CD4-positive, alpha-beta T cell treated with Interleukin-12 subunit alpha and Interleukin-12 subunit beta, for 1 hour (primary cell): ENCODE results near the gene CFAP68.
A peak's percentile ranks its signal among the peaks of the same experiment; 100 is the strongest.

Source experiments
- DNase-seq: peaks from one replicate; pipeline ENCODE4 v3.0.0-alpha.2; 2020

The CFAP68 gene

DNA sequence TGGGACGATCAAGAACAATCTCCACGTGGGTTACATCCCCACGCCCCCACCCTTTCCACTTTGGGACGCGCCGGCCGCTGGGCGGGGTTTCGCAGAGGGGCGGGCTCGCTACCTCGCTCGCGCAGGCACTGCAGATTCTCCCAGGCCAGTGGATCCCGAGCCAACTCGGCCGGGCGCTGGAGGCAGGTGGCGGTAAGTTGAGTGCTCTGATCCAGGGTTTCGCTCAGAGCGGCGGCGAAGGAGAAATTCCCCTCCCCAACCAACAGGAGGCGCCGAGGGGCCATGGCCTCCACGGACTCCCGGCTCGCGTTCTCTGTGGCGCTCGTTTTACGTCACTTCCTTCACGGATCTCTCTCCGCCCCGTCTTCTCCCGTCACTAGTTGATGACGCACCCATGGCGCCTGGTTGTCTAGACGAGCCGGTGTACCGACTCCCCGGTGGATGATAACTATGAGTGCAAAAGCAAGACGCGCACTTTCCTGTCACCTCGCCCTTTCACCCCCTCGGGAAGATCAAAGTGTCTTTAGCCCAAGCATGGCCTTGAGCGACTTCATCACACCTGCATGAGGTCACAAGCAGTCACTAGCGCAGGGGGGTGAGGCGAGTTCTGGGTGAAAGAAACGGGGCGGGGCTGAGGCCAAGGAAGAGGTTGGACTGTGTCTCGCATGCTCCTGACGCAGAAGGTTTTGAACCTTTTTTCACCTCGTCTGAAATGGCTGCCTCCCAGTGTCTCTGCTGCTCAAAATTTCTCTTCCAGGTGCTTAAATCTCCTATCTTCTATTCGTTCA lies at the start of gene CFAP68, which contains the start of gene FDXACB1:
TSS of gene CFAP68 (plus strand) at position 693 of the 788 bp plus-strand sequence. CDS start at position 713, 20 bp downstream.
TSS of gene FDXACB1 (minus strand) at position 317 of the 788 bp plus-strand sequence. CDS start at position 284, 33 bp downstream.
- peak; percentile 96 for DNase-seq

DNA sequence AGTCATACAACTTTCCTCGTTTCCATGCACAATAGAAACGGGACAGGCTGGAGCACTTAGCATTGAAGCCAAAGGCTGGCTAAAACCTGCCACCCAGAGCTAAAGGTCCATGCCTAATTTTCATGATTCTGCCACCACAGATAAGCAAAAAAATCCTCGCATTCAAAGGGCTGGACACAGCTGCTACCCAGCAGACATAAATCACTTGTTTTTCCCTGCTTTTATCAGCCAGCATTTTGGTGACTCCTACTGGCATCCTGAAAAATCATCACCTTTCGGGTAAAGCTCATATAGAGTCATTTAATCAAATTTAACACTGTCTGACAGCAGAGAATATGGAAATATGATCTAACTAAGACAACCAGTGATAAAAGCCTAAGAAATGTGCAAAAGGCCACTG lies 45.8 kb upstream of the CFAP68 start:
- no peak for DNase-seq

GRCh38 chr11:111834432-111835163 lies 44.7 kb upstream of the CFAP68 start:
- DNase-seq: no peak

DNA sequence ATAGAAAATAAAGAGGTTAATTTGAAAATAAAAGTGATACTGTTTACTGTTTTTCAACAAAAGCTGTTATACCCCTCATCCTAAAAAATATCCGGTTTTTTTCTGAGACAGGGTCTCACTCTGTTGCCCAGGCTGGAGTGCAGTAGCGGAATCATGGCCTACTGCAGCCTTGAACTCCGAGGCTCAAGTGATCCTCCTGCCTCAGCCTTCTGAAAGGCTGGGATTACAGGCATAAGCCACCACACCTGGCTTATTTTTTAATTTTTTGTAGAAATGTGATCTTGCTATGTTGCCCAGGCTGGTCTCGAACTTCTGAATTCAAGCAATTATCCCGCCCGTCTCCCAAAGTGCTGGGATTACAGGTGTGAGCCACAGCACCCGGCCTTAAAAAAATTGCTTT lies 43.7 kb upstream of the CFAP68 start:
- no peak for DNase-seq

DNA sequence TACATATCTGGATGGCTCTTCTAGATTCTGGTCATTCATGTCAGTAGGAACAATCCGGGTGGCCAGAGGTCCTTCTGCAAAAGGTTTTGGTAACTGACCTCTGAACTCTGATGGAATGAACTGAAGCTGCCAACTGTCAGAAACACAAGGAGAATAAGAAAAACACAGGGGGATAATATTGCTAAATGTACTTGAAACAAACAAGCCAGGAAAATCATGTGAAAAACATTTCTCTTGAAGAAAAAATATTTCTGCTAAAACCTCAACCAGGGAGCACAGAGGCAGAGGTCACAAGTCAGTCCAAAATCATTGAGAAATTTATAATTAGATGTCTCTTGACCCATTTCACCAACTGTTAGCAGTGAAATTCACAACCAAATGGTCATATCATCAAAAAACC lies 43.2 kb upstream of the CFAP68 start:
- DNase-seq: no peak

DNA sequence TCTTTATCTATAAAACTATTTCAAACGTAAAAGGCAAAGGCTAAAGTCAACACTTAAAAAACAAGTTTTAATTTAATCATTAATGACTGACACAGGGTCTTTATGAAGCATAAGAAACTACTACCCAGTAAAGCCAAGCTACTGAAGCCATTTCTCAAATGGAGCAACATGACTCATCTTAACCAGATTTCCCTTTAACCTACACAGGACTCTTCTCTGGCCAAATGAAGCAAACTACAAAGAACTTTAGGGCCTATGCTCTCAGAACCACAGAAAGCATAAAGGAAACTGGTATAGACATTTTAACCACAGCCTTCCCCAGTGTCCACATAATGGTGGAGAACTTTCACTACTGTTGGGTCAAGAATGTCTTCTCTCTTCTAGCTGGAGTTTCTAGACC lies 42.6 kb upstream of the CFAP68 start:
- DNase-seq: no peak

- DNase-seq: no peak
These were observed 41.9 kb upstream of the CFAP68 start for GRCh38 chr11:111837366-111837891.

DNA sequence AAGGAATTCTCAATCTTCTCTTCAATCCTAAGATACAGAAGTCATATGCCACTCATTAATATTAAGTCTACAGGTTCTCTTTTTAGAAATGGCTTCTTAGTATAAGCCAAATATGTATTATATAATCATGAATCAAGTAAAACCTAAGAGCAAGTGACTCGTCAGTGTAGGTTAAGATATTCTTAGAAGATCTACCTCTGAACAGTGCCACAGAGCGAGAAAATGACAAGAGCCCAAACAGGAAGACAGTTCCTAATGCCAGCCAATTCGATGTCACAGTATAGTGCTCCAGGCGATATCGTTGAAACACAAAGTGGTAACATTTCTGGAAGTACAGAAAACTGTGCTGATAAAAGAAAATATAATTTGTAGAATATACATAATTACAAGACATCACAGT lies 41.3 kb upstream of the CFAP68 start:
- no peak for DNase-seq

GRCh38 chr11:111840143-111840542 lies 39.2 kb upstream of the CFAP68 start:
- DNase-seq: no peak

GRCh38 chr11:111841370-111842053 lies 37.8 kb upstream of the CFAP68 start:
- DNase-seq: peak; percentile 80

DNA sequence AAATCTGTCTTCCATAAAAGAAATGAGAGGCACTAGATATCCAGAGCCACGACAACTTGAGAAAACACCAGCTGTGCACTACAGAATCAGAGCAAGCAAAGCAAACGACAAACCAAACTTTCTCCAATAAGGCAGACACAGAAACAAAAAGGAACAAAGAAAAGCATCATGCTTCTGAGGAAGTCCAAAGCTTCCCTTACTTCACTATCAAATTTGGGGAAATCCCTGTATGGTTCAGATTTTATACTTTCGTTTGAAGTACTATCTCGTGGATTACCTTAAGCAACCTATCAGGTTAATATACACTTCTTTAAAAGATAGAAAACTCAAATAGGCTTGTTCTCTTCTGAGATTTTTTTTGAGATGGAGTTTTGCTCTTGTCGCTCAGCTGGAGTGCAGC lies 35.7 kb upstream of the CFAP68 start:
- DNase-seq: no peak

DNA sequence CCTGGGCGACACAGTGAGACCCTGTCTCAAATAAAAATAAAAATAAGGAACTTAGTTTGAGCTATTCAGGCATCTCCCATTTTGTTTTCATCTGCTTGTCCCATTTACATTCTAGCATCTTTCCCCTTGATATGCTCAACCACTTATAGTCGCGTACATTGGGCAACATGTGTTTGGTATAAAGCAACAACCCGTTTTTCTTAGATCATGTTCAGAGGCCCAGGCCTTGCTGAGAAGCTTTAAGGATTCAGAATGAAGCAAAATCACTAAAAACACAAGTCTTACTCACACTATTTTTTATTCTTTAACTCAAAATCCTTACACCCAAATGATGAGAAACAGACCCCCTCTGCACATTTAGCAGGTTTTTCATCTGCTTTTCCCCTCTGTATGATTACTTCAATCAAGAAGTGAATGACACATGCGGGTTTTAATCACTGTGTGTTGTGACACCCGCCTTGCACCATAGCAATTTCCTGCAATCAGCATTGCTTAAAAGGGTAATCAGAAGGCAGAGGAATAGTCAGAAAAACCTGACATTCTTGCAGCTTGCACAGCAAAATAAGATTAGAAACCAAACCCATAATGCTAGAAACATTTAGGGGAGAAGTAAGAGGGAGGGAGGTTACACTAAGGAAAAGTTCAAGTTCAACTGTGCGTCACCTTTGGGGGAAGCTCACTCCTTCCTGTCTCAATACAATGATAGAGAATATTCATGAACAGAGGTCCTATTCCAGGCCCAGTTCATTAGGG lies 33.9 kb upstream of the CFAP68 start:
- DNase-seq: no peak

GRCh38 chr11:111846063-111846462 lies 33.3 kb upstream of the CFAP68 start:
- DNase-seq: no peak

DNA sequence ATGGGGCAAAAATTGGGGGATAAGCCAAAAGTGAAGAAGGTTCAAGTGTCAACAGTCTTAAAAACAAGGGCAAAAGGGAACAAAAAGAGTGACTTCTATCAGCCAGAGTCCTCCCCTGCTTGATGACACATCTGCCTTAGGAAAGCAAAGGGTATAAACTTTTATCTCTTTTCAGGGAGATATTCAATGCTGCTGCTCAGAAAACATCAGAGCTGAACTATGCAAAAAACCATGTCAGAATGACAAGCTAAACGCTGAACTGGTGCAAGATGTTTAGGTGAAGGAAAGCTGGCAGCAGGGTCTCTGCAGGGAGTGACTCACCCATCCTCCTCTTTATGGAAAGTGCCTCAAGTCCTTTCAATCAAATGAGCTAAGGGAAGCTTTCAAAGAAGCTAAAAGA lies 32.7 kb upstream of the CFAP68 start:
- no peak for DNase-seq

DNA sequence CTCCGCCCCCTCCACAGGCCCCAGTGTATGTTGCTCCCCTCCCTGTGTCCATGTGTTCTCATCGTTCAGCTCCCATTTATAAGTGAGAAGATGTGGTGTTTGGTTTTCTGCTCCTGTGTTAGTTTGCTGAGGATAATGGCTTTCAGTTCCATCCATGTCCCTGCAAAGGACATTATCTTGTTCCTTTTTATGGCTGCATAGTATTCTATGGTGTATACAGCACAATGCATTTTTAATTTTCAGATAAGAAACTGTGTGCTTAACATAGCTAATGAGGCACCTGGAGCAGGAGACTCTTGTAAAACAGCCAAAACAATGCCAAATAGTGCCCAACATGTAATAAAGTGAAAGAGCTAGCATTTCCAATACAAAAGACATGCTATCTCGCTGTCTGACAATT lies 29.7 kb upstream of the CFAP68 start:
- DNase-seq: no peak

GRCh38 chr11:111851067-111851466 lies 28.3 kb upstream of the CFAP68 start:
- no peak for DNase-seq

DNA sequence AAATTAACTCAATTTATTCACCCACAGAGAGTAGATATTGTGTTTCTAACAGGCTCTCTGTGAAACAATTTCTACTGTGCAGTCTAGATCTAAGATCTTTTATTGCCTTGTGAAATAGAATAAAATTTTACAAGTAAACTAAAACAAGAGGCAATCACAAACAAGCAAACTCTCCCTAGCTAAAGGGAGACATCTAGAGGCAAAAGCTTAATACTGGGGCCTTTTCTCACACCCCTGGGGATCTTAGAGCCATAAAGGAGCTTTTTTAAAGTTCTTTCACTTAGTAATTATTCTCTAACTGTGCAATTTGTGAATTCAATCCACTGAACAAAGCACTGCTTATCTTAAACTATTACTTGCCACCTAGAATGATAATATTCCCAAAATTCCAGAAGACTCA lies 27.7 kb upstream of the CFAP68 start:
- no peak for DNase-seq

GRCh38 chr11:111852103-111852502 lies 27.2 kb upstream of the CFAP68 start:
- DNase-seq: no peak

DNA sequence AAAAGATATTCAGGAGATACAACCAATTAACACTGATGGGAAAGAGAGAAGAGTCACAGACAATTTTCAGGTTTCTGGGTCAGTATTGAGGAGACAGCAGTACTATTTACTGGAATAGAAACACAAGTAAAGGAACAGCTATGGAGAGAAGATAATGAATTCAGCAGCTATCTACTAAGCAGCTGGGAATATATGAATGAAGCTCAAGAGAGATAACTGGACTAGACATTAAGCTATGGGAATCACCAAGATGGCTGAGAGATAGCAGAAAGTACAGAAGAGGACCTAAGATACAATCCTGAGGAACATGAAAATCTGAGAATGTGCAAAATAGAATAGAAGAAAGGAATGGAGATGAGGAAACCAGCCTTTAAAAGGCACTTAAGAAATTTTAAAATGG lies 23.8 kb upstream of the CFAP68 start:
- no peak for DNase-seq

- DNase-seq: no peak
These were observed 19.1 kb upstream of the CFAP68 start for GRCh38 chr11:111860257-111860656.

- DNase-seq: no peak
These were observed 9.2 kb upstream of the CFAP68 start for GRCh38 chr11:111870113-111870512.

DNA sequence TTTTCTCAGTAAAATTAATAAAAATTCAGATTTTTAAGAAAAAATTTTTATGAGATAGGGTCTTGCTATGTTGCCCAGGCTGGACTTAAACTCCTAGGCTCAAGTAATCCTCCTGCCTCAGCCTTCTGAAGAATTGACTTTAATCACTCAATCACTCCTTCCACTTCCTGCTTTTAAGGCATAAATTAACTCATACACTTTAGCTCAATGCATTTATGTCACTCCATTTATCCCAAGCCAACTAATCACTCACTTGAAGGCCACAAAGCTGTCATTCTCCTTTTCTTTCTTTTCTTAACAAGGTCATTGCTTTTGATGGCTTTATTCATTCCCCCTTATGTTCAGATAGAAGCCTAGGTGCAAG lies 8.8 kb upstream of the CFAP68 start:
- no peak for DNase-seq
